HepG2 (cell line): Measurements from ENCODE around the gene FAM174C. TPM values are rescaled to one million over a fixed set of nuclear protein-coding genes. Genes with fewer than 3 reads are reported as not detected.

Source experiments
- ATF7 ChIP-seq, 2 experiments: fragments of 450-650 bp in 1 of 2; sonication (generic) in 1 of 2; formaldehyde crosslinking in 1 of 2; IDR thresholded peaks; 2 replicates each; pipeline versions ENCODE4 v1.4.0 to v1.6.1; 2016 to 2020; ENCODE audit warnings: antibody characterized with exemption in 1 of 2, mild to moderate bottlenecking in 1 of 2, missing genetic modification reagents in 1 of 2
- CEBPG ChIP-seq: IDR thresholded peaks from 2 replicates; pipeline ENCODE4 v1.6.1; 2016
- ETV5 ChIP-seq: IDR thresholded peaks from 2 replicates; pipeline ENCODE4 v1.6.1; 2018; ENCODE audit warnings: missing biosample characterization, missing genetic modification reagents, inconsistent platforms, borderline replicate concordance
- FOSL1 ChIP-seq: sonication (generic); formaldehyde crosslinking; IDR thresholded peaks from 2 replicates; pipeline ENCODE4 v1.9.0; 2021; ENCODE audit warnings: missing genetic modification reagents, borderline replicate concordance
- LCORL ChIP-seq, 2 experiments: fragments of 450-650 bp in 1 of 2; sonication (generic) in 1 of 2; formaldehyde crosslinking in 1 of 2; IDR thresholded peaks; 2 replicates each; pipeline versions ENCODE4 v1.5.0 to v1.6.1; 2017 to 2020; ENCODE audit warnings: antibody characterized with exemption in 1 of 2, missing genetic modification reagents in 1 of 2
- MAZ ChIP-seq, 2 experiments: sonication (generic) in 1 of 2; formaldehyde crosslinking in 1 of 2; IDR thresholded peaks; 2 replicates each; pipeline versions ENCODE4 v1.5.0 to v1.6.1; 2012 to 2020; ENCODE audit warnings: low read depth in 2 of 2, mild to moderate bottlenecking in 2 of 2, borderline replicate concordance in 1 of 2, improper control_type of control experiment in 1 of 2, low read length in 1 of 2, missing genetic modification reagents in 1 of 2, moderate library complexity in 1 of 2
- PAF1 ChIP-seq: IDR thresholded peaks from 2 replicates; pipeline ENCODE4 v1.6.1; 2016; ENCODE audit warnings: missing genetic modification reagents, missing compliant biosample characterization
- PRMT3 ChIP-seq: sonication (generic); formaldehyde crosslinking; IDR thresholded peaks from 2 replicates; pipeline ENCODE4 v1.8.1; 2022; ENCODE audit warnings: low read depth, mild to moderate bottlenecking, moderate library complexity, missing genetic modification reagents, borderline replicate concordance
- RFX5 ChIP-seq: IDR thresholded peaks from 2 replicates; pipeline ENCODE4 v1.6.1; 2011; ENCODE audit warnings: low read depth, low read length, improper control_type of control experiment
- RXRA ChIP-seq: sonication (generic); formaldehyde crosslinking; IDR thresholded peaks from 2 replicates; pipeline ENCODE4 v1.5.1; 2020; ENCODE audit warnings: missing genetic modification reagents
- SKI ChIP-seq: fragments of 450-650 bp; IDR thresholded peaks from one replicate; pipeline ENCODE4 v1.6.1; 2018; ENCODE audit warnings: mild to moderate bottlenecking; ENCODE audit not compliant: partially characterized antibody
- SNRNP70 ChIP-seq: fragments of 200-400 bp; formaldehyde crosslinking; IDR thresholded peaks from 2 replicates; pipeline ENCODE4 v1.6.1; 2017; ENCODE audit warnings: mild to moderate bottlenecking, low read depth, low read length, moderate library complexity
- ZNF331 ChIP-seq: sonication (generic); formaldehyde crosslinking; IDR thresholded peaks from 2 replicates; pipeline ENCODE4 v1.4.0; 2020; ENCODE audit warnings: missing genetic modification reagents
- ZNF546 ChIP-seq: sonication (generic); formaldehyde crosslinking; conservative IDR thresholded peaks from 2 replicates; pipeline ENCODE4 v1.8.1; 2023; ENCODE audit warnings: mild to moderate bottlenecking, missing genetic modification reagents
- ZNF839 ChIP-seq: sonication (generic); formaldehyde crosslinking; IDR thresholded peaks from 2 replicates; pipeline ENCODE4 v1.4.0; 2020; ENCODE audit warnings: missing genetic modification reagents, mild to moderate bottlenecking, borderline replicate concordance
- ZSCAN22 ChIP-seq: sonication (generic); formaldehyde crosslinking; IDR thresholded peaks from 2 replicates; pipeline ENCODE4 v1.4.0; 2020; ENCODE audit warnings: mild to moderate bottlenecking, missing genetic modification reagents
- polyA plus RNA-seq, 8 experiments: library from polyadenylated mRNA; depleted of rRNA in 3 of 8; stranded (reverse) in 7 of 8; unstranded in 1 of 8; fragments of >200 nt; fragmentation: Illumina TruSeq in 4 of 8; extraction: Trizol in 4 of 8; gene quantifications; 2 replicates each; pipeline versions ENCODE4 v1.2.1 to v1.2.3, GENCODE V29; 2011 to 2016; ENCODE audit warnings: low read depth in 4 of 8, missing spikeins in 1 of 8, mixed read lengths in 1 of 8; ENCODE audit not compliant: insufficient read depth in 1 of 8
- total RNA-seq, 5 experiments: library from RNA; depleted of rRNA; stranded (reverse); fragments of >200 nt; fragmentation: Illumina TruSeq; extraction: Trizol; gene quantifications; 2 replicates each; pipeline ENCODE4 v1.2.3, GENCODE V29; 2016; ENCODE audit warnings: low read depth in 1 of 5
- TF ChIP-seq, protein P1 (sequence below): sonication (generic); formaldehyde crosslinking; IDR thresholded peaks from 2 replicates; pipeline ENCODE4 v1.4.0; 2020; ENCODE audit warnings: missing genetic modification reagents, low read depth, mild to moderate bottlenecking, borderline replicate concordance
- TF ChIP-seq, protein P2 (sequence below): IDR thresholded peaks from 2 replicates; pipeline ENCODE4 v1.6.1; 2016; ENCODE audit warnings: low read depth, missing genetic modification reagents, missing compliant biosample characterization
- TF ChIP-seq, protein P3 (sequence below): sonication (generic); formaldehyde crosslinking; IDR thresholded peaks from 2 replicates; pipeline ENCODE4 v1.4.0; 2020; ENCODE audit warnings: missing genetic modification reagents
- TF ChIP-seq, protein P4 (sequence below): IDR thresholded peaks from 2 replicates; pipeline ENCODE4 v1.6.1; 2016; ENCODE audit warnings: mild to moderate bottlenecking, missing biosample characterization, missing genetic modification reagents

FAM174C gene
- total and polyA plus RNA-seq, 2 of the 13 experiments (the other 11 are each of a cell fraction or from before 2014, with no cell fraction given) = 19.5 to 31.3 TPM

DNA sequence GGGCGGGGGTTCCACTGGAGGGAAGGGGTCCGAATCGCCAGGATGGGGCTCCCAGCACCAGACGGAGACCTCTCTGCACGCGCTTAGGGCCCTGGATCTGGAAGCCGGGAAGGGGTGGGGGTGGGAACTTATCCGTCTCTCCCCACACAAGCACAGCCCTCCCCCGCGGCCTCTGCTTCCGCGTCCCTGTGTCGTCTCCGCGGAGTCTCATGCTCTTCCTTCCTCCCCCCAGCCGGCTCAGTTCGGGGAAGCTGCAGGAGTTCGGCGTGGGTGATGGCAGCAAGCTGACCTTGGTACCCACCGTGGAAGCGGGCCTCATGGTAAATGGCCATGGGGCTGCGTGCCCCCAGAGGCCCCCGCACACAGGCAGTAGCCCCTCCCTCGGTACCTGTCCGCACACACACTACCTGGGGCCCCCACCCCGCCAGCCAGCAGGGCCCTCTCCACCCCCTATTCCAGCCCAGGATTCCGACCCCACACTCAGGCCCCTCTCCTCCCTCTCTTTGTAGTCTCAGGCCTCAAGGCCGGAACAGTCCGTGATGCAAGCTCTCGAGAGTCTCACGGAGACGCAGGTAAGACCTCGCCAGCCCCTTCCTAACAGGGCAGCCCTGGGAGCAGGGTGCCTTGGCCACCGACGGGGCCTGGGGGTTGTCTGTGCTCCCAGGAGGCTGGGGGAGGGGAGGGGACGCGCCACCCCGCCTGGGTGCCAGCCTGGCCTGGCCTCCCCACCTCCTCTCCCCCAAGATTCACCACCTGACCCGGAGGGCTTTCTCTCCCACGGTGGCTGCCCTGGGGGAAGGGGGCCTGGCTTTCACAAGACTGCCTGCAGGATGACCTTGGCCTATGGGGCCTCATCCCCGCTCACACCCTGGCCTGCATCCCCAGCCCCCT, 23.8 kb upstream of the FAM174C start (continued):
- TF ChIP-seq, protein P1, sequence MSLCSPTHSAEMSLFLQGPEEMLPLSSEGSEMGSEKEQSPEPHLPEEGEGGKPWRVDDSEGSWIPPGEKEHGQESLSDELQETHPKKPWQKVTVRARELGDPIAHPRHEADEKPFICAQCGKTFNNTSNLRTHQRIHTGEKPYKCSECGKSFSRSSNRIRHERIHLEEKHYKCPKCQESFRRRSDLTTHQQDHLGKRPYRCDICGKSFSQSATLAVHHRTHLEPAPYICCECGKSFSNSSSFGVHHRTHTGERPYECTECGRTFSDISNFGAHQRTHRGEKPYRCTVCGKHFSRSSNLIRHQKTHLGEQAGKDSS (CRISPR knock-in tag) = no peak
- no peak for TF ChIP-seq FOSL1
- no peak for TF ChIP-seq CEBPG
- TF ChIP-seq, protein P2, sequence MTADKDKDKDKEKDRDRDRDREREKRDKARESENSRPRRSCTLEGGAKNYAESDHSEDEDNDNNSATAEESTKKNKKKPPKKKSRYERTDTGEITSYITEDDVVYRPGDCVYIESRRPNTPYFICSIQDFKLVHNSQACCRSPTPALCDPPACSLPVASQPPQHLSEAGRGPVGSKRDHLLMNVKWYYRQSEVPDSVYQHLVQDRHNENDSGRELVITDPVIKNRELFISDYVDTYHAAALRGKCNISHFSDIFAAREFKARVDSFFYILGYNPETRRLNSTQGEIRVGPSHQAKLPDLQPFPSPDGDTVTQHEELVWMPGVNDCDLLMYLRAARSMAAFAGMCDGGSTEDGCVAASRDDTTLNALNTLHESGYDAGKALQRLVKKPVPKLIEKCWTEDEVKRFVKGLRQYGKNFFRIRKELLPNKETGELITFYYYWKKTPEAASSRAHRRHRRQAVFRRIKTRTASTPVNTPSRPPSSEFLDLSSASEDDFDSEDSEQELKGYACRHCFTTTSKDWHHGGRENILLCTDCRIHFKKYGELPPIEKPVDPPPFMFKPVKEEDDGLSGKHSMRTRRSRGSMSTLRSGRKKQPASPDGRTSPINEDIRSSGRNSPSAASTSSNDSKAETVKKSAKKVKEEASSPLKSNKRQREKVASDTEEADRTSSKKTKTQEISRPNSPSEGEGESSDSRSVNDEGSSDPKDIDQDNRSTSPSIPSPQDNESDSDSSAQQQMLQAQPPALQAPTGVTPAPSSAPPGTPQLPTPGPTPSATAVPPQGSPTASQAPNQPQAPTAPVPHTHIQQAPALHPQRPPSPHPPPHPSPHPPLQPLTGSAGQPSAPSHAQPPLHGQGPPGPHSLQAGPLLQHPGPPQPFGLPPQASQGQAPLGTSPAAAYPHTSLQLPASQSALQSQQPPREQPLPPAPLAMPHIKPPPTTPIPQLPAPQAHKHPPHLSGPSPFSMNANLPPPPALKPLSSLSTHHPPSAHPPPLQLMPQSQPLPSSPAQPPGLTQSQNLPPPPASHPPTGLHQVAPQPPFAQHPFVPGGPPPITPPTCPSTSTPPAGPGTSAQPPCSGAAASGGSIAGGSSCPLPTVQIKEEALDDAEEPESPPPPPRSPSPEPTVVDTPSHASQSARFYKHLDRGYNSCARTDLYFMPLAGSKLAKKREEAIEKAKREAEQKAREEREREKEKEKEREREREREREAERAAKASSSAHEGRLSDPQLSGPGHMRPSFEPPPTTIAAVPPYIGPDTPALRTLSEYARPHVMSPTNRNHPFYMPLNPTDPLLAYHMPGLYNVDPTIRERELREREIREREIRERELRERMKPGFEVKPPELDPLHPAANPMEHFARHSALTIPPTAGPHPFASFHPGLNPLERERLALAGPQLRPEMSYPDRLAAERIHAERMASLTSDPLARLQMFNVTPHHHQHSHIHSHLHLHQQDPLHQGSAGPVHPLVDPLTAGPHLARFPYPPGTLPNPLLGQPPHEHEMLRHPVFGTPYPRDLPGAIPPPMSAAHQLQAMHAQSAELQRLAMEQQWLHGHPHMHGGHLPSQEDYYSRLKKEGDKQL (CRISPR knock-in tag) = no peak
- TF ChIP-seq, protein P3, sequence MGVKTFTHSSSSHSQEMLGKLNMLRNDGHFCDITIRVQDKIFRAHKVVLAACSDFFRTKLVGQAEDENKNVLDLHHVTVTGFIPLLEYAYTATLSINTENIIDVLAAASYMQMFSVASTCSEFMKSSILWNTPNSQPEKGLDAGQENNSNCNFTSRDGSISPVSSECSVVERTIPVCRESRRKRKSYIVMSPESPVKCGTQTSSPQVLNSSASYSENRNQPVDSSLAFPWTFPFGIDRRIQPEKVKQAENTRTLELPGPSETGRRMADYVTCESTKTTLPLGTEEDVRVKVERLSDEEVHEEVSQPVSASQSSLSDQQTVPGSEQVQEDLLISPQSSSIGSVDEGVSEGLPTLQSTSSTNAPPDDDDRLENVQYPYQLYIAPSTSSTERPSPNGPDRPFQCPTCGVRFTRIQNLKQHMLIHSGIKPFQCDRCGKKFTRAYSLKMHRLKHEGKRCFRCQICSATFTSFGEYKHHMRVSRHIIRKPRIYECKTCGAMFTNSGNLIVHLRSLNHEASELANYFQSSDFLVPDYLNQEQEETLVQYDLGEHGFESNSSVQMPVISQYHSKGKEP (CRISPR knock-in tag) = no peak
- no peak for TF ChIP-seq ZNF331 (CRISPR knock-in tag)
- TF ChIP-seq, protein P4, sequence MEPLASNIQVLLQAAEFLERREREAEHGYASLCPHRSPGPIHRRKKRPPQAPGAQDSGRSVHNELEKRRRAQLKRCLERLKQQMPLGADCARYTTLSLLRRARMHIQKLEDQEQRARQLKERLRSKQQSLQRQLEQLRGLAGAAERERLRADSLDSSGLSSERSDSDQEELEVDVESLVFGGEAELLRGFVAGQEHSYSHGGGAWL = no peak
- no peak for TF ChIP-seq RFX5
- TF ChIP-seq MAZ (IDR thresholded peaks at IDR 0.05; ENCODE audit: borderline replicate concordance, low read depth, low read length) = no peak
- TF ChIP-seq MAZ (CRISPR knock-in tag; IDR thresholded peaks at IDR 0.05; ENCODE audit: low read depth) = peak; percentile 57; the same call in 1 of the 2 replicates
- peak; percentile 28 for TF ChIP-seq SKI
- TF ChIP-seq ZSCAN22 = no peak
- TF ChIP-seq LCORL (IDR thresholded peaks at IDR 0.05) = no peak
- TF ChIP-seq LCORL (CRISPR knock-in tag; IDR thresholded peaks at IDR 0.05) = no peak
- TF ChIP-seq ETV5 (CRISPR knock-in tag) = no peak; the same call in 1 of the 2 replicates
- no peak for TF ChIP-seq ATF7 (IDR thresholded peaks at IDR 0.05)
- TF ChIP-seq ATF7 (CRISPR knock-in tag; IDR thresholded peaks at IDR 0.05) = no peak
- no peak for TF ChIP-seq ZNF546 (CRISPR knock-in tag)
- TF ChIP-seq SNRNP70 = no peak
- no peak for TF ChIP-seq ZNF839 (CRISPR knock-in tag)
- no peak for TF ChIP-seq PRMT3 (CRISPR knock-in tag)
- no peak; the same call in 1 of the 2 replicates for TF ChIP-seq PAF1
- peak; percentile 70 for TF ChIP-seq RXRA (CRISPR knock-in tag)
